Suprapubic skin (tissue), 3 donors: ENCODE results near the gene MEX3A.

Experiments used
- EP300 ChIP-seq: sonication (generic); formaldehyde crosslinking; IDR thresholded peaks from one replicate; pipeline ENCODE4 v1.6.1; 2017; ENCODE audit warnings: antibody characterized with exemption
- POLR2A ChIP-seq, 2 donors: fragments of 450-650 bp; IDR thresholded peaks; one replicate each; pipeline ENCODE4 v1.6.1; 2017; ENCODE audit warnings: antibody characterized with exemption in 2 of 2, mild to moderate bottlenecking in 2 of 2, moderate library complexity in 2 of 2
- TF ChIP-seq, protein P1 (sequence below), 2 donors: fragments of 200-600 bp in 1 of 2; fragments of 450-650 bp in 1 of 2; sonication (generic) in 1 of 2; IDR thresholded peaks; one replicate each; pipeline ENCODE4 v1.5.1; 2016 to 2019; ENCODE audit warnings: antibody characterized with exemption in 2 of 2, mild to moderate bottlenecking in 1 of 2, moderate library complexity in 1 of 2

- TF ChIP-seq EP300, result no peak
- TF ChIP-seq, protein P1, sequence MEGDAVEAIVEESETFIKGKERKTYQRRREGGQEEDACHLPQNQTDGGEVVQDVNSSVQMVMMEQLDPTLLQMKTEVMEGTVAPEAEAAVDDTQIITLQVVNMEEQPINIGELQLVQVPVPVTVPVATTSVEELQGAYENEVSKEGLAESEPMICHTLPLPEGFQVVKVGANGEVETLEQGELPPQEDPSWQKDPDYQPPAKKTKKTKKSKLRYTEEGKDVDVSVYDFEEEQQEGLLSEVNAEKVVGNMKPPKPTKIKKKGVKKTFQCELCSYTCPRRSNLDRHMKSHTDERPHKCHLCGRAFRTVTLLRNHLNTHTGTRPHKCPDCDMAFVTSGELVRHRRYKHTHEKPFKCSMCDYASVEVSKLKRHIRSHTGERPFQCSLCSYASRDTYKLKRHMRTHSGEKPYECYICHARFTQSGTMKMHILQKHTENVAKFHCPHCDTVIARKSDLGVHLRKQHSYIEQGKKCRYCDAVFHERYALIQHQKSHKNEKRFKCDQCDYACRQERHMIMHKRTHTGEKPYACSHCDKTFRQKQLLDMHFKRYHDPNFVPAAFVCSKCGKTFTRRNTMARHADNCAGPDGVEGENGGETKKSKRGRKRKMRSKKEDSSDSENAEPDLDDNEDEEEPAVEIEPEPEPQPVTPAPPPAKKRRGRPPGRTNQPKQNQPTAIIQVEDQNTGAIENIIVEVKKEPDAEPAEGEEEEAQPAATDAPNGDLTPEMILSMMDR (IDR thresholded peaks at IDR 0.05), result no peak
- no peak for TF ChIP-seq POLR2A (IDR thresholded peaks at IDR 0.05)
These were observed 46.0 kb upstream of the MEX3A start for GRCh38 chr1:156128308-156128653.
